ENCODE data around the gene PLEKHA4. TPM values are rescaled to one million over a fixed set of nuclear protein-coding genes. Genes with fewer than 3 reads are reported as not detected.
"Not testable (repeated sequence)": the region's sequence is repeated elsewhere in the genome, so short reads cannot be mapped to it uniquely, and the experiment has no call there.

Gene PLEKHA4
- total RNA-seq, 2 experiments from 2014 or later, result 8.1 to 8.4 TPM

DNA sequence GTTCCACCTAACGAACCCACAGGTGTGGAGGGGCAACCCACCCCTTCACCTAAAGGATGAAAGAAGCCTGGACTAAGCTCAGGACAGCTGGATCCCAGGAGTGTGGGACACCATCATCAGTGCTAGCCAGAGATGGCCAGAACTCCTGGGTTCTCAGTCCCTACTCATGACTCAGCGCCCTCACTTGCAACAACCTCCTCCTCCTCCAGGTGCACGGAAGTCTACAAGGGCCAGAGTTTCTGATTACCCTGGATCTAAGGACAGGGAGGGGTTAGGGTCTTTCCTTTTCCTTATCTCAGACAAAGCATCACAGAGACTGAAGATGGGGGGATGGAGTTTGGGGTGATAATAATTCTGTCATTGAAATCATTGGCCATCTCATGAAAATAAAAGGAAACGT lies 22.1 kb upstream of the PLEKHA4 start:
- TF ChIP-seq, protein P1, sequence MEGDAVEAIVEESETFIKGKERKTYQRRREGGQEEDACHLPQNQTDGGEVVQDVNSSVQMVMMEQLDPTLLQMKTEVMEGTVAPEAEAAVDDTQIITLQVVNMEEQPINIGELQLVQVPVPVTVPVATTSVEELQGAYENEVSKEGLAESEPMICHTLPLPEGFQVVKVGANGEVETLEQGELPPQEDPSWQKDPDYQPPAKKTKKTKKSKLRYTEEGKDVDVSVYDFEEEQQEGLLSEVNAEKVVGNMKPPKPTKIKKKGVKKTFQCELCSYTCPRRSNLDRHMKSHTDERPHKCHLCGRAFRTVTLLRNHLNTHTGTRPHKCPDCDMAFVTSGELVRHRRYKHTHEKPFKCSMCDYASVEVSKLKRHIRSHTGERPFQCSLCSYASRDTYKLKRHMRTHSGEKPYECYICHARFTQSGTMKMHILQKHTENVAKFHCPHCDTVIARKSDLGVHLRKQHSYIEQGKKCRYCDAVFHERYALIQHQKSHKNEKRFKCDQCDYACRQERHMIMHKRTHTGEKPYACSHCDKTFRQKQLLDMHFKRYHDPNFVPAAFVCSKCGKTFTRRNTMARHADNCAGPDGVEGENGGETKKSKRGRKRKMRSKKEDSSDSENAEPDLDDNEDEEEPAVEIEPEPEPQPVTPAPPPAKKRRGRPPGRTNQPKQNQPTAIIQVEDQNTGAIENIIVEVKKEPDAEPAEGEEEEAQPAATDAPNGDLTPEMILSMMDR (conservative IDR thresholded peaks at IDR 0.05; ENCODE audit: low read length), result no peak
- no peak for TF ChIP-seq EZH2phosphoT487 (IDR thresholded peaks at IDR 0.05; ENCODE audit: borderline replicate concordance, low read depth, low read length)
- Histone ChIP-seq H2AFZ (ENCODE audit: low read length) (no peak overlapping the region), H3K27ac (ENCODE audit: low read depth, low read length, poor library complexity, severe bottlenecking) (peak overlapping the region; percentile 84), H3K4me1 (ENCODE audit: insufficient read depth, low read length, poor library complexity, severe bottlenecking) (peaks cover 37% of the 10 kb centered on the region), H3K4me2 (ENCODE audit: low read length) (peak overlapping the region; percentile 30), H3K36me3 (ENCODE audit: insufficient read depth, low read length) (no peaks in the 10 kb centered on the region), H3K9me2 (ENCODE audit: insufficient read depth, low read length) (no peaks in the 10 kb centered on the region), H3K4me3 (ENCODE audit: low read depth, low read length, poor library complexity, severe bottlenecking) (no peak overlapping the region), H4K20me1 (ENCODE audit: insufficient read depth, low read length) (no peaks in the 10 kb centered on the region), H3K79me2 (ENCODE audit: insufficient read depth, low read depth, low read length) (no peaks in the 10 kb centered on the region), H3K9me3 (ENCODE audit: low read length) (no peaks in the 10 kb centered on the region)
- ChIA-PET CTCF (ENCODE audit: unreplicated experiment) (no interaction called here), POLR2A (interaction anchor here (0.7 kb wide), 1 partner anchor 30 kb away, joined by 3 read pairs; no protein-coding TSS in a partner anchor)
- BruUV-seq (replicated peaks), result no TSS peak
- intact Hi-C loops (cut with micrococcal nuclease; ENCODE audit: unreplicated experiment), result no loop called here
- DNase-seq (ENCODE audit: low spot score), result no peak

DNA sequence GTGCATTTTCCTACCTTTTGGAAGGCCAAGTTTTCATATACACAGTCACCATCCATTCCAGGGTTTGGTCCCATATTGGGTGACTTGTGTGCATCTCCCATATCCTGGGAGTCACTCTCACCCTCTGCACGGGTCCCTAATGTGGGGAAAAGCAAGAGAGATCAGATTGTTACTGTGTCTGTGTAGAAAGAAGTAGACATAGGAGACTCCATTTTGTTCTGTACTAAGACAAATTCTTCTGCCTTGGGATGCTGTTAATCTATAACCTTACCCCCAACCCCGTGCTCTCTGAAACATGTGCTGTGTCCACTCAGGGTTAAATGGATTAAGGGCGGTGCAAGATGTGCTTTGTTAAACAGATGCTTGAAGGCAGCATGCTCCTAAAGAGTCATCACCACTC lies 21.1 kb upstream of the PLEKHA4 start:
- H3K9me3 ChIP-seq (ENCODE audit: low read length); H3K79me2 ChIP-seq (ENCODE audit: insufficient read depth, low read depth, low read length); CTCF ChIA-PET (ENCODE audit: unreplicated experiment); intact Hi-C loops (cut with micrococcal nuclease; ENCODE audit: unreplicated experiment); H3K4me3 ChIP-seq (ENCODE audit: low read depth, low read length, poor library complexity, severe bottlenecking); H4K20me1 ChIP-seq (ENCODE audit: insufficient read depth, low read length); POLR2A ChIA-PET; BruUV-seq (replicated peaks); H2AFZ ChIP-seq (ENCODE audit: low read length); H3K4me2 ChIP-seq (ENCODE audit: low read length); H3K9me2 ChIP-seq (ENCODE audit: insufficient read depth, low read length); H3K27ac ChIP-seq (ENCODE audit: low read depth, low read length, poor library complexity, severe bottlenecking); DNase-seq (ENCODE audit: low spot score); H3K36me3 ChIP-seq (ENCODE audit: insufficient read depth, low read length): not testable (repeated sequence)
- peaks cover 44% of the 10 kb centered on the region for H3K4me1 ChIP-seq (ENCODE audit: insufficient read depth, low read length, poor library complexity, severe bottlenecking)

DNA sequence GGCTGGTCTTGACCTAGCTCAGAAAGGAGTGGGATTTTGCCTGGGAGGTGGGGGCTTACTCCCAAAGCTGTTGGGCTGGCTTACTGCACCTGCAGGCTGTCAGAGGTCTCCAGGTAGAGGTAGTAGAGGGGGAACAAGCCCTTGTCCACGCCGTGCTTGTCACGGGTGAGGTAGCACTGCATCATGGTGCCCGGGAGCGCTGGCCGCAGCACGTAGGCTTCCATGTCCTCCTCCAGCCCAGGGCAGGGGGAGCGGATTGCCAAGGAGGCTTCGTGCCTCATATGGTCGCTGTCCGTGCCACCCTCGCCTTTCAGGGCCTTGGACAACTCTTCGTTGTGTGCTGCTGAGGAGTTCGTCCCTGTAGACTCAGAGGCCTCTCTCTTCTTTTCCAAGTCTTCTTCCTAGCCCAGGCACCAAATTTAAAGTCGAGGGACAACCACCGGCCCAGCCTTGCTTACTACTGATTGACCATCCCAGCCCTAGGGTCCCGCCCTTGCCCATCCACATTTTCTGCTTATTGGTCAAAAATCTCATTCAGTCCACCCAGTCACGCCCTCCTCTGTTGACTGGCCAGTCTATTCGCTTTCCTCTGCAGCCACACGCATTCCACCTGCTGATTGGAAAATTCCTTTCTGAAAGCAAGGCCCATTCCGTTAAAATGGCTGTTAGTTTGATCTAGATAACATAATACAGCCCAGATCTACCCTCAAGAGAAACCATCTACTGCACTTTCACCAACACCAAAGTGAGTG lies 19.6 kb upstream of the PLEKHA4 start:
- Histone ChIP-seq H3K36me3 (ENCODE audit: insufficient read depth, low read length) (no peaks in the 10 kb centered on the region), H3K4me3 (ENCODE audit: low read depth, low read length, poor library complexity, severe bottlenecking) (no peak overlapping the region), H2AFZ (ENCODE audit: low read length) (no peak overlapping the region), H4K20me1 (ENCODE audit: insufficient read depth, low read length) (no peaks in the 10 kb centered on the region), H3K4me2 (ENCODE audit: low read length) (no peak overlapping the region), H3K9me3 (ENCODE audit: low read length) (no peaks in the 10 kb centered on the region), H3K27ac (ENCODE audit: low read depth, low read length, poor library complexity, severe bottlenecking) (no peak overlapping the region), H3K9me2 (ENCODE audit: insufficient read depth, low read length) (no peaks in the 10 kb centered on the region), H3K4me1 (ENCODE audit: insufficient read depth, low read length, poor library complexity, severe bottlenecking) (peaks cover 44% of the 10 kb centered on the region), H3K79me2 (ENCODE audit: insufficient read depth, low read depth, low read length) (no peaks in the 10 kb centered on the region)
- intact Hi-C loops (cut with micrococcal nuclease; ENCODE audit: unreplicated experiment), result no loop called here
- TF ChIP-seq, protein P1 (conservative IDR thresholded peaks at IDR 0.05; ENCODE audit: low read length), result no peak
- TF ChIP-seq EZH2phosphoT487 (IDR thresholded peaks at IDR 0.05; ENCODE audit: borderline replicate concordance, low read depth, low read length), result no peak
- CTCF ChIA-PET (ENCODE audit: unreplicated experiment), result no interaction called here
- POLR2A ChIA-PET, result interaction anchor here (0.7 kb wide), 1 partner anchor 92 kb away, joined by 5 read pairs; no protein-coding TSS in a partner anchor
- DNase-seq (ENCODE audit: low spot score), result no peak
- BruUV-seq (replicated peaks), result no TSS peak

Measured in OCI-LY7 (cell line).